GM21515 (cell line): ENCODE results near the gene OTULINL.

Source experiments
- ATAC-seq: cut with Tn5 transposase; IDR thresholded peaks from one replicate; pipeline ENCODE4 v1.9.1; 2021; ENCODE audit not compliant: unreplicated experiment

The OTULINL gene

GRCh38 chr5:14576206-14576605 lies 5.4 kb upstream of the OTULINL start:
- ATAC-seq = no peak

GRCh38 chr5:14577079-14577725 lies 4.4 kb upstream of the OTULINL start:
- ATAC-seq = no peak

GRCh38 chr5:14577971-14578370 lies 3.6 kb upstream of the OTULINL start:
- no peak for ATAC-seq

- ATAC-seq = no peak
Measured at GRCh38 chr5:14579246-14579645, 2.3 kb upstream of the OTULINL start.

- ATAC-seq = no peak
Measured at GRCh38 chr5:14579731-14580397, 1.7 kb upstream of the OTULINL start.

GRCh38 chr5:14580398-14581034 lies 1.1 kb upstream of the OTULINL start:
- ATAC-seq = no peak

- peak; percentile 68 for ATAC-seq
Measured at GRCh38 chr5:14581891-14582796, 552 bp downstream of the OTULINL start.

GRCh38 chr5:14582797-14583137 lies 1.2 kb downstream of the OTULINL start:
- ATAC-seq = no peak

- ATAC-seq = no peak
Measured at GRCh38 chr5:14584848-14585247, 3.3 kb downstream of the OTULINL start.

GRCh38 chr5:14587150-14587549 lies 5.6 kb downstream of the OTULINL start:
- no peak for ATAC-seq

GRCh38 chr5:14588145-14588544 lies 6.6 kb downstream of the OTULINL start:
- ATAC-seq = peak; percentile 60

- ATAC-seq = no peak
Measured at GRCh38 chr5:14588758-14589543, 7.4 kb downstream of the OTULINL start.

- no peak for ATAC-seq
Measured at GRCh38 chr5:14590949-14591348, 9.4 kb downstream of the OTULINL start.

GRCh38 chr5:14591548-14591947 lies 10.0 kb downstream of the OTULINL start:
- no peak for ATAC-seq

GRCh38 chr5:14593326-14594021 lies 11.9 kb downstream of the OTULINL start:
- no peak for ATAC-seq

GRCh38 chr5:14594378-14595074 lies 12.9 kb downstream of the OTULINL start:
- ATAC-seq = no peak

GRCh38 chr5:14595189-14595588 lies 13.6 kb downstream of the OTULINL start:
- peak; percentile 73 for ATAC-seq

GRCh38 chr5:14595891-14596290 lies 14.3 kb downstream of the OTULINL start:
- ATAC-seq = peak; percentile 2

- ATAC-seq = no peak
Measured at GRCh38 chr5:14597080-14597479, 15.5 kb downstream of the OTULINL start.
